ENCODE data around the gene PRKCQ. TPM values are rescaled to one million over a fixed set of nuclear protein-coding genes. Genes with fewer than 3 reads are reported as not detected.

Gene PRKCQ
- polyA plus RNA-seq, 1 donor (not counting 4 experiments of a cell fraction or from before 2014, with no cell fraction given) = 7.5 TPM

- FAIRE-seq = no peak
These were observed 66.6 kb downstream of the PRKCQ start for GRCh38 chr10:6513476-6513875.

GRCh38 chr10:6512182-6512581 lies 67.9 kb downstream of the PRKCQ start:
- no peaks in the 10 kb centered on the region for H3K9me3 ChIP-seq (ENCODE audit: control insufficient read depth, low read depth, low read length)
- no peak overlapping the region for H2AFZ ChIP-seq (ENCODE audit: control insufficient read depth, low read length)
- no peaks in the 10 kb centered on the region for H4K20me1 ChIP-seq (ENCODE audit: control insufficient read depth, extremely low read depth, insufficient read depth, low read length)
- no peaks in the 10 kb centered on the region for H3K79me2 ChIP-seq (ENCODE audit: control insufficient read depth, insufficient read depth, low read length)
- peaks cover 0 to 8% of the 10 kb centered on the region in 2 experiments for H3K36me3 ChIP-seq (ENCODE audit: control insufficient read depth in 2 of 2, extremely low read depth in 1 of 2, insufficient read depth in 2 of 2, low read length in 2 of 2)
- TF ChIP-seq EZH2 (IDR thresholded peaks at IDR 0.05; ENCODE audit: low read length) (no peak), CTCF (optimal IDR thresholded peaks at IDR 0.05 in 1 of 3, IDR thresholded peaks at IDR 0.05 in 1 of 3, conservative IDR thresholded peaks at IDR 0.05 in 1 of 3; ENCODE audit: extremely low read depth in 1 of 3, insufficient read depth in 2 of 3, low read length in 3 of 3) (no peak)
- no peaks in the 10 kb centered on the region for H3K27me3 ChIP-seq (ENCODE audit: control insufficient read depth, extremely low read depth, insufficient read depth, low read length)
- no peak for FAIRE-seq
- no peak overlapping the region for H3K9ac ChIP-seq (ENCODE audit: control insufficient read depth, extremely low read depth, insufficient read depth, low read length)
- dilution Hi-C loops (cut with MboI; ENCODE audit: extremely low pct_ligation_motif_present, low sequenced_read_pairs) = no loop called here
- H3K9me1 ChIP-seq (ENCODE audit: control insufficient read depth, extremely low read depth, insufficient read depth, low read length) = no peaks in the 10 kb centered on the region
- no peak overlapping the region for H3K4me2 ChIP-seq (ENCODE audit: control insufficient read depth, extremely low read depth, insufficient read depth, low read depth, low read length)
- H3K4me3 ChIP-seq (ENCODE audit: control insufficient read depth in 2 of 3, extremely low read depth in 1 of 3, insufficient read depth in 2 of 3, low read depth in 1 of 3, low read length in 3 of 3) = no peak overlapping the region
- no peaks in the 10 kb centered on the region for H3K4me1 ChIP-seq (ENCODE audit: control insufficient read depth, extremely low read depth, insufficient read depth, low read length)
- H3K27ac ChIP-seq (ENCODE audit: control insufficient read depth, insufficient read depth, low read length) = no peak overlapping the region
- no peak for DNase-seq (ENCODE audit: low read depth, low spot score)

More at GRCh38 chr10:6513476-6513875, 66.6 kb downstream of the PRKCQ start:
- dilution Hi-C loops (cut with MboI; ENCODE audit: extremely low pct_ligation_motif_present, low sequenced_read_pairs) = no loop called here
- H3K4me2 ChIP-seq (ENCODE audit: control insufficient read depth, extremely low read depth, insufficient read depth, low read depth, low read length) = no peak overlapping the region
- no peaks in the 10 kb centered on the region for H3K9me3 ChIP-seq (ENCODE audit: control insufficient read depth, low read depth, low read length)
- H3K4me1 ChIP-seq (ENCODE audit: control insufficient read depth, extremely low read depth, insufficient read depth, low read length) = no peaks in the 10 kb centered on the region
- no peak overlapping the region for H3K27ac ChIP-seq (ENCODE audit: control insufficient read depth, insufficient read depth, low read length)
- H3K9ac ChIP-seq (ENCODE audit: control insufficient read depth, extremely low read depth, insufficient read depth, low read length) = no peak overlapping the region
- no peaks in the 10 kb centered on the region for H3K27me3 ChIP-seq (ENCODE audit: control insufficient read depth, extremely low read depth, insufficient read depth, low read length)
- no peaks in the 10 kb centered on the region for H3K79me2 ChIP-seq (ENCODE audit: control insufficient read depth, insufficient read depth, low read length)
- H3K4me3 ChIP-seq (ENCODE audit: control insufficient read depth in 2 of 3, extremely low read depth in 1 of 3, insufficient read depth in 2 of 3, low read depth in 1 of 3, low read length in 3 of 3) = no peak overlapping the region
- DNase-seq (ENCODE audit: low read depth, low spot score) = no peak
- peaks cover 0 to 8% of the 10 kb centered on the region in 2 experiments for H3K36me3 ChIP-seq (ENCODE audit: control insufficient read depth in 2 of 2, extremely low read depth in 1 of 2, insufficient read depth in 2 of 2, low read length in 2 of 2)
- H2AFZ ChIP-seq (ENCODE audit: control insufficient read depth, low read length) = no peak overlapping the region
- H4K20me1 ChIP-seq (ENCODE audit: control insufficient read depth, extremely low read depth, insufficient read depth, low read length) = no peaks in the 10 kb centered on the region
- no peaks in the 10 kb centered on the region for H3K9me1 ChIP-seq (ENCODE audit: control insufficient read depth, extremely low read depth, insufficient read depth, low read length)
- TF ChIP-seq CTCF (optimal IDR thresholded peaks at IDR 0.05 in 1 of 3, IDR thresholded peaks at IDR 0.05 in 1 of 3, conservative IDR thresholded peaks at IDR 0.05 in 1 of 3; ENCODE audit: extremely low read depth in 1 of 3, insufficient read depth in 2 of 3, low read length in 3 of 3) (no peak), EZH2 (IDR thresholded peaks at IDR 0.05; ENCODE audit: low read length) (no peak)

Data from keratinocyte (primary cell).